K562 (cell line): ENCODE results near the gene DRC1. TPM values are rescaled to one million over a fixed set of nuclear protein-coding genes. Genes with fewer than 3 reads are reported as not detected.

Experiments used
- BCOR ChIP-seq: fragments of 450-650 bp; IDR thresholded peaks from 2 replicates; pipeline ENCODE4 v1.6.1; 2016
- CBFB ChIP-seq: sonication (generic); formaldehyde crosslinking; IDR thresholded peaks from 2 replicates; pipeline ENCODE4 v1.4.0; 2020; ENCODE audit warnings: mild to moderate bottlenecking, missing genetic modification reagents
- CBX5 ChIP-seq: IDR thresholded peaks from 2 replicates; pipeline ENCODE4 v1.6.1; 2014; ENCODE audit warnings: low read depth, borderline replicate concordance
- GTF2A2 ChIP-seq: IDR thresholded peaks from 2 replicates; pipeline ENCODE4 v1.6.1; 2016; ENCODE audit warnings: mild to moderate bottlenecking, missing genetic modification characterization, missing compliant biosample characterization
- HNRNPUL1 ChIP-seq: fragments of 200-400 bp; formaldehyde crosslinking; IDR thresholded peaks from 2 replicates; pipeline ENCODE4 v1.6.1; 2017; ENCODE audit warnings: low read length
- JUND ChIP-seq, 2 experiments: IDR thresholded peaks; 2 replicates in 1 of 2; 3 replicates in 1 of 2; pipeline ENCODE4 v1.6.1; 2011; ENCODE audit warnings: borderline replicate concordance in 2 of 2, low read depth in 2 of 2, low read length in 2 of 2, improper control_type of control experiment in 1 of 2, missing biosample characterization in 1 of 2, missing genetic modification characterization in 1 of 2, missing genetic modification reagents in 1 of 2
- MAFF ChIP-seq: IDR thresholded peaks from 2 replicates; pipeline ENCODE4 v1.6.1; 2012; ENCODE audit warnings: low read length, improper control_type of control experiment
- NFXL1 ChIP-seq: fragments of 450-650 bp; formaldehyde crosslinking; IDR thresholded peaks from 2 replicates; pipeline ENCODE4 v1.4.0; 2021; ENCODE audit warnings: mild to moderate bottlenecking
- POLR2AphosphoS5 ChIP-seq: IDR thresholded peaks from 2 replicates; pipeline ENCODE4 v1.6.1; 2011; ENCODE audit warnings: mild to moderate bottlenecking, low read depth, low read length, moderate library complexity; ENCODE audit not compliant: control insufficient read depth, insufficient read depth
- RBFOX2 ChIP-seq: fragments of 200-400 bp; formaldehyde crosslinking; IDR thresholded peaks from 2 replicates; pipeline ENCODE4 v1.6.1; 2017; ENCODE audit warnings: low read depth, mild to moderate bottlenecking, low read length, moderate library complexity
- RBM22 ChIP-seq: fragments of 200-400 bp; formaldehyde crosslinking; IDR thresholded peaks from 2 replicates; pipeline ENCODE4 v1.6.1; 2018; ENCODE audit warnings: low read length, low read depth; ENCODE audit not compliant: poor library complexity, severe bottlenecking
- SP1 ChIP-seq: sonication (generic); formaldehyde crosslinking; IDR thresholded peaks from 2 replicates; pipeline ENCODE4 v1.8.1; 2022; ENCODE audit warnings: mild to moderate bottlenecking, missing genetic modification reagents
- STAG1 ChIP-seq: sonication (generic); formaldehyde crosslinking; IDR thresholded peaks from 2 replicates; pipeline ENCODE4 v1.5.0; 2020; ENCODE audit warnings: missing genetic modification reagents, borderline replicate concordance
- TEAD4 ChIP-seq, 2 experiments: sonication (generic) in 1 of 2; formaldehyde crosslinking in 1 of 2; IDR thresholded peaks; 2 replicates each; pipeline versions ENCODE4 v1.6.1 to v1.8.0; 2012 to 2022; ENCODE audit warnings: borderline replicate concordance in 1 of 2, inconsistent platforms in 1 of 2, low read length in 1 of 2, mild to moderate bottlenecking in 1 of 2, missing genetic modification reagents in 1 of 2
- ZFP36 ChIP-seq: fragments of 150-350 bp; IDR thresholded peaks from 2 replicates; pipeline ENCODE4 v1.6.1; 2018; ENCODE audit warnings: low read length, low read depth; ENCODE audit not compliant: partially characterized antibody
- polyA plus RNA-seq, 8 experiments: library from polyadenylated mRNA; depleted of rRNA in 4 of 8; stranded (reverse) in 5 of 8; unstranded in 3 of 8; fragments of >200 nt; fragmentation: Nextera tagmentation in 2 of 8; fragmentation: Illumina TruSeq in 1 of 8; extraction: Ambion mirVana in 2 of 8; extraction: Trizol in 1 of 8; gene quantifications; 2 replicates each; pipeline versions ENCODE4 v1.2.1 to v1.2.3, GENCODE V29; 2011 to 2014; ENCODE audit warnings: inconsistent platforms in 1 of 8, missing spikeins in 1 of 8
- total RNA-seq, 7 experiments: library from RNA; depleted of rRNA in 6 of 7; stranded (reverse); fragments of >200 nt in 6 of 7; fragmentation: Illumina TruSeq in 2 of 7; extraction: Trizol in 2 of 7; gene quantifications; 2 replicates each; pipeline versions ENCODE4 v1.2.1 to v1.2.3, GENCODE V29; 2011 to 2021; ENCODE audit warnings: low replicate concordance in 1 of 7
- TF ChIP-seq, protein P1 (sequence below), 3 experiments: fragments of 200-800 bp in 1 of 3; fragments of 250-450 bp in 1 of 3; fragments of 450-650 bp in 1 of 3; sonication (Bioruptor Pico) in 1 of 3; sonication (Bioruptor generic) in 1 of 3; formaldehyde crosslinking in 1 of 3; IDR thresholded peaks; 2 replicates each; pipeline versions ENCODE4 v1.6.1 to v1.8.0; 2016 to 2022; ENCODE audit warnings: mild to moderate bottlenecking in 2 of 3, missing genetic modification characterization in 2 of 3, missing compliant biosample characterization in 1 of 3, moderate library complexity in 1 of 3
- TF ChIP-seq, protein P2 (sequence below): fragments of 450-650 bp; IDR thresholded peaks from 2 replicates; pipeline ENCODE4 v1.6.1; 2017; ENCODE audit warnings: antibody characterized with exemption, mild to moderate bottlenecking
- TF ChIP-seq, protein P3 (sequence below), 2 experiments: fragments of 450-650 bp in 1 of 2; sonication (generic) in 1 of 2; formaldehyde crosslinking in 1 of 2; IDR thresholded peaks in 1 of 2; conservative IDR thresholded peaks in 1 of 2; 2 replicates each; pipeline versions ENCODE4 v1.6.1 to v1.8.1; 2016 to 2023; ENCODE audit warnings: mild to moderate bottlenecking in 2 of 2, moderate library complexity in 2 of 2, inconsistent platforms in 1 of 2, missing genetic modification reagents in 1 of 2

The DRC1 gene
- total and polyA plus RNA-seq, 9 of the 15 experiments (the other 6 are each of a cell fraction or from before 2014, with no cell fraction given), result 0.07 to 0.10 TPM; not detected in 7

GRCh38 chr2:26352892-26353291 is 48.8 kb upstream of the DRC1 start (continued):
- TF ChIP-seq, protein P1, sequence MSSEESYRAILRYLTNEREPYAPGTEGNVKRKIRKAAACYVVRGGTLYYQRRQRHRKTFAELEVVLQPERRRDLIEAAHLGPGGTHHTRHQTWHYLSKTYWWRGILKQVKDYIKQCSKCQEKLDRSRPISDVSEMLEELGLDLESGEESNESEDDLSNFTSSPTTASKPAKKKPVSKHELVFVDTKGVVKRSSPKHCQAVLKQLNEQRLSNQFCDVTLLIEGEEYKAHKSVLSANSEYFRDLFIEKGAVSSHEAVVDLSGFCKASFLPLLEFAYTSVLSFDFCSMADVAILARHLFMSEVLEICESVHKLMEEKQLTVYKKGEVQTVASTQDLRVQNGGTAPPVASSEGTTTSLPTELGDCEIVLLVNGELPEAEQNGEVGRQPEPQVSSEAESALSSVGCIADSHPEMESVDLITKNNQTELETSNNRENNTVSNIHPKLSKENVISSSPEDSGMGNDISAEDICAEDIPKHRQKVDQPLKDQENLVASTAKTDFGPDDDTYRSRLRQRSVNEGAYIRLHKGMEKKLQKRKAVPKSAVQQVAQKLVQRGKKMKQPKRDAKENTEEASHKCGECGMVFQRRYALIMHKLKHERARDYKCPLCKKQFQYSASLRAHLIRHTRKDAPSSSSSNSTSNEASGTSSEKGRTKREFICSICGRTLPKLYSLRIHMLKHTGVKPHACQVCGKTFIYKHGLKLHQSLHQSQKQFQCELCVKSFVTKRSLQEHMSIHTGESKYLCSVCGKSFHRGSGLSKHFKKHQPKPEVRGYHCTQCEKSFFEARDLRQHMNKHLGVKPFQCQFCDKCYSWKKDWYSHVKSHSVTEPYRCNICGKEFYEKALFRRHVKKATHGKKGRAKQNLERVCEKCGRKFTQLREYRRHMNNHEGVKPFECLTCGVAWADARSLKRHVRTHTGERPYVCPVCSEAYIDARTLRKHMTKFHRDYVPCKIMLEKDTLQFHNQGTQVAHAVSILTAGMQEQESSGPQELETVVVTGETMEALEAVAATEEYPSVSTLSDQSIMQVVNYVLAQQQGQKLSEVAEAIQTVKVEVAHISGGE (CRISPR knock-in tag; IDR thresholded peaks at IDR 0.05), result no peak
- TF ChIP-seq RBM22, result no peak
- peak; percentile 77; the same call in 1 of the 2 replicates for TF ChIP-seq JUND (IDR thresholded peaks at IDR 0.05; ENCODE audit: borderline replicate concordance, low read depth, low read length)
- TF ChIP-seq JUND (tag; IDR thresholded peaks at IDR 0.05; ENCODE audit: borderline replicate concordance, low read depth, low read length), result peak; percentile 32; the same call in 1 of the 3 replicates
- no peak for TF ChIP-seq BCOR
- no peak for TF ChIP-seq SP1 (CRISPR knock-in tag)
- TF ChIP-seq NFXL1 (CRISPR knock-in tag), result no peak
- no peak for TF ChIP-seq HNRNPUL1
- TF ChIP-seq RBFOX2, result no peak
- TF ChIP-seq GTF2A2 (tag), result no peak
- no peak for TF ChIP-seq CBX5
- TF ChIP-seq ZFP36, result no peak
- no peak for TF ChIP-seq CBFB (CRISPR knock-in tag)
- TF ChIP-seq, protein P2, sequence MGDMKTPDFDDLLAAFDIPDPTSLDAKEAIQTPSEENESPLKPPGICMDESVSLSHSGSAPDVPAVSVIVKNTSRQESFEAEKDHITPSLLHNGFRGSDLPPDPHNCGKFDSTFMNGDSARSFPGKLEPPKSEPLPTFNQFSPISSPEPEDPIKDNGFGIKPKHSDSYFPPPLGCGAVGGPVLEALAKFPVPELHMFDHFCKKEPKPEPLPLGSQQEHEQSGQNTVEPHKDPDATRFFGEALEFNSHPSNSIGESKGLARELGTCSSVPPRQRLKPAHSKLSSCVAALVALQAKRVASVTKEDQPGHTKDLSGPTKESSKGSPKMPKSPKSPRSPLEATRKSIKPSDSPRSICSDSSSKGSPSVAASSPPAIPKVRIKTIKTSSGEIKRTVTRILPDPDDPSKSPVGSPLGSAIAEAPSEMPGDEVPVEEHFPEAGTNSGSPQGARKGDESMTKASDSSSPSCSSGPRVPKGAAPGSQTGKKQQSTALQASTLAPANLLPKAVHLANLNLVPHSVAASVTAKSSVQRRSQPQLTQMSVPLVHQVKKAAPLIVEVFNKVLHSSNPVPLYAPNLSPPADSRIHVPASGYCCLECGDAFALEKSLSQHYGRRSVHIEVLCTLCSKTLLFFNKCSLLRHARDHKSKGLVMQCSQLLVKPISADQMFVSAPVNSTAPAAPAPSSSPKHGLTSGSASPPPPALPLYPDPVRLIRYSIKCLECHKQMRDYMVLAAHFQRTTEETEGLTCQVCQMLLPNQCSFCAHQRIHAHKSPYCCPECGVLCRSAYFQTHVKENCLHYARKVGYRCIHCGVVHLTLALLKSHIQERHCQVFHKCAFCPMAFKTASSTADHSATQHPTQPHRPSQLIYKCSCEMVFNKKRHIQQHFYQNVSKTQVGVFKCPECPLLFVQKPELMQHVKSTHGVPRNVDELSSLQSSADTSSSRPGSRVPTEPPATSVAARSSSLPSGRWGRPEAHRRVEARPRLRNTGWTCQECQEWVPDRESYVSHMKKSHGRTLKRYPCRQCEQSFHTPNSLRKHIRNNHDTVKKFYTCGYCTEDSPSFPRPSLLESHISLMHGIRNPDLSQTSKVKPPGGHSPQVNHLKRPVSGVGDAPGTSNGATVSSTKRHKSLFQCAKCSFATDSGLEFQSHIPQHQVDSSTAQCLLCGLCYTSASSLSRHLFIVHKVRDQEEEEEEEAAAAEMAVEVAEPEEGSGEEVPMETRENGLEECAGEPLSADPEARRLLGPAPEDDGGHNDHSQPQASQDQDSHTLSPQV, result 0 out of 2 replicates have a peak, but pooled peaks have one; percentile 14
- TF ChIP-seq, protein P3, sequence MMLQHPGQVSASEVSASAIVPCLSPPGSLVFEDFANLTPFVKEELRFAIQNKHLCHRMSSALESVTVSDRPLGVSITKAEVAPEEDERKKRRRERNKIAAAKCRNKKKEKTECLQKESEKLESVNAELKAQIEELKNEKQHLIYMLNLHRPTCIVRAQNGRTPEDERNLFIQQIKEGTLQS (IDR thresholded peaks at IDR 0.05), result peak; percentile 68
- TF ChIP-seq, protein P3 (CRISPR knock-in tag; conservative IDR thresholded peaks at IDR 0.05), result no peak
- no peak for TF ChIP-seq STAG1
- TF ChIP-seq POLR2AphosphoS5, result peak; percentile 50; the same call in 1 of the 2 replicates
- no peak for TF ChIP-seq TEAD4 (IDR thresholded peaks at IDR 0.05; ENCODE audit: low read length)
- TF ChIP-seq TEAD4 (CRISPR knock-in tag; IDR thresholded peaks at IDR 0.05; ENCODE audit: borderline replicate concordance), result no peak
- peak; percentile 34; the same call in 1 of the 2 replicates for TF ChIP-seq MAFF
